OCI-M2 (cell line): ENCODE results near the gene PDZRN4.
"Not testable (repeated sequence)": the region's sequence is repeated elsewhere in the genome, so short reads cannot be mapped to it uniquely, and the experiment has no call there.

ENCODE experiments used
- DNase-seq: peaks from one replicate; lab custom pipeline; 2025; ENCODE audit not compliant: unreplicated experiment; lab: John Stamatoyannopoulos, UW

The PDZRN4 gene

GRCh38 chr12:41504976-41505375 is 316.9 kb downstream of the PDZRN4 start:
- no peak for DNase-seq

GRCh38 chr12:41507286-41507685 is 319.2 kb downstream of the PDZRN4 start:
- DNase-seq: no peak

- no peak for DNase-seq
Observed at GRCh38 chr12:41509271-41510055, 321.3 kb downstream of the PDZRN4 start.

- no peak for DNase-seq
Observed at GRCh38 chr12:41510470-41510869, 322.4 kb downstream of the PDZRN4 start.

GRCh38 chr12:41511247-41511646 is 323.1 kb downstream of the PDZRN4 start:
- DNase-seq: no peak

GRCh38 chr12:41512497-41512896 is 324.4 kb downstream of the PDZRN4 start:
- no peak for DNase-seq

- no peak for DNase-seq
Observed at GRCh38 chr12:41514021-41514777, 326.1 kb downstream of the PDZRN4 start.

- DNase-seq: no peak
Observed at GRCh38 chr12:41514907-41515306, 326.8 kb downstream of the PDZRN4 start.

- DNase-seq: no peak
Observed at GRCh38 chr12:41515953-41516352, 327.8 kb downstream of the PDZRN4 start.

GRCh38 chr12:41520869-41521268 is 332.7 kb downstream of the PDZRN4 start:
- DNase-seq: no peak

- no peak for DNase-seq
Observed at GRCh38 chr12:41521872-41522379, 333.8 kb downstream of the PDZRN4 start.

- no peak for DNase-seq
Observed at GRCh38 chr12:41527062-41527461, 338.9 kb downstream of the PDZRN4 start.

- no peak for DNase-seq
Observed at GRCh38 chr12:41527534-41528116, 339.5 kb downstream of the PDZRN4 start.

- no peak for DNase-seq
Observed at GRCh38 chr12:41528874-41529273, 340.8 kb downstream of the PDZRN4 start.

- DNase-seq: no peak
Observed at GRCh38 chr12:41530441-41530840, 342.3 kb downstream of the PDZRN4 start.

GRCh38 chr12:41531147-41531829 is 343.2 kb downstream of the PDZRN4 start:
- no peak for DNase-seq

GRCh38 chr12:41532072-41532471 is 344.0 kb downstream of the PDZRN4 start:
- DNase-seq: no peak

- no peak for DNase-seq
Observed at GRCh38 chr12:41536813-41537490, 348.8 kb downstream of the PDZRN4 start.

- DNase-seq: no peak
Observed at GRCh38 chr12:41537522-41537921, 349.4 kb downstream of the PDZRN4 start.

GRCh38 chr12:41545761-41546160 is 357.6 kb downstream of the PDZRN4 start:
- DNase-seq: no peak

- not testable (repeated sequence) for DNase-seq
Observed at GRCh38 chr12:41547071-41547470, 359.0 kb downstream of the PDZRN4 start.
